H1 (cell line): ENCODE data around the gene EZH2. TPM values are rescaled to one million over a fixed set of nuclear protein-coding genes. Genes with fewer than 3 reads are reported as not detected.

Source experiments
- CTCF ChIA-PET: fragments of 300-600 bp; sonication (Branson Sonifier 250); formaldehyde crosslinking; loops from one replicate; lab custom pipeline; 2021; ENCODE audit not compliant: partially characterized antibody; lab: Charles Lee
- POLR2A ChIA-PET: fragments of 300-600 bp; sonication (Branson Sonifier 250); formaldehyde crosslinking; loops from one replicate; lab custom pipeline; 2021; ENCODE audit warnings: inconsistent platforms; ENCODE audit not compliant: partially characterized antibody; lab: Charles Lee
- DNase-seq, 2 experiments: peaks; one replicate each; pipeline versions ENCODE4 v3.0.0 to v3.0.0-alpha.2; 2010 to 2022; ENCODE audit warnings: low spot score in 2 of 2, low read depth in 1 of 2, mixed read lengths in 1 of 2
- FAIRE-seq: peaks from 2 replicates; lab custom pipeline; 2011; peaks lifted over from hg19 to GRCh38; lab: Jason Lieb, UNC
- H2AFZ ChIP-seq: 2 replicates; pipeline ENCODE4 v1.8.1; 2012; ENCODE audit warnings: low read length, inconsistent platforms
- H2AK5ac ChIP-seq: 2 replicates; pipeline ENCODE4 v1.6.1; 2013; ENCODE audit warnings: low read depth, low read length
- H2BK120ac ChIP-seq: replicated peaks from 2 replicates; pipeline ENCODE3; 2013; ENCODE audit warnings: low read depth, low read length, inconsistent platforms
- H2BK12ac ChIP-seq: 2 replicates; pipeline ENCODE4 v1.6.1; 2013; ENCODE audit warnings: low read depth, low read length
- H2BK15ac ChIP-seq: 2 replicates; pipeline ENCODE4 v1.6.1; 2013; ENCODE audit warnings: low read length
- H2BK20ac ChIP-seq: 2 replicates; pipeline ENCODE4 v1.6.1; 2013; ENCODE audit warnings: low read length
- H2BK5ac ChIP-seq: 2 replicates; pipeline ENCODE4 v1.6.1; 2013; ENCODE audit warnings: low read depth, low read length
- H3K14ac ChIP-seq: 2 replicates; pipeline ENCODE4 v1.6.1; 2013; ENCODE audit warnings: inconsistent platforms; ENCODE audit not compliant: insufficient read length
- H3K18ac ChIP-seq: 2 replicates; pipeline ENCODE4 v1.6.1; 2013; ENCODE audit warnings: low read length; ENCODE audit errors: extremely low read depth
- H3K23ac ChIP-seq: 2 replicates; pipeline ENCODE4 v1.6.1; 2013; ENCODE audit warnings: inconsistent platforms; ENCODE audit not compliant: insufficient read length
- H3K23me2 ChIP-seq: 2 replicates; pipeline ENCODE4 v1.6.1; 2013; ENCODE audit warnings: low read depth, low read length
- H3K27ac ChIP-seq: 2 replicates; pipeline ENCODE4 v1.6.1; 2011; ENCODE audit warnings: low read depth, low read length, inconsistent platforms
- H3K27me3 ChIP-seq, 4 experiments: replicated peaks in 1 of 4; 1 replicate in 1 of 4; 2 replicates in 3 of 4; pipeline versions ENCODE4 v1.6.1 to v1.8.1; 2011 to 2013; ENCODE audit warnings: low read length in 3 of 4, mild to moderate bottlenecking in 3 of 4, inconsistent platforms in 2 of 4, mixed read lengths in 2 of 4, moderate library complexity in 1 of 4; ENCODE audit not compliant: control insufficient read depth in 3 of 4, insufficient read depth in 3 of 4; ENCODE audit errors: extremely low read depth in 1 of 4
- H3K36me3 ChIP-seq, 4 experiments: 2 replicates each; pipeline versions ENCODE4 v1.6.1 to v1.8.1; 2011 to 2013; ENCODE audit warnings: mild to moderate bottlenecking in 4 of 4, low read length in 3 of 4, moderate library complexity in 2 of 4, control low read depth in 1 of 4, inconsistent platforms in 1 of 4; ENCODE audit not compliant: insufficient read depth in 4 of 4, control insufficient read depth in 2 of 4
- H3K4ac ChIP-seq: replicated peaks from 2 replicates; pipeline ENCODE3; 2013; ENCODE audit warnings: low read length, low read depth, mixed read lengths, inconsistent platforms; ENCODE audit not compliant: insufficient read length
- H3K4me1 ChIP-seq, 4 experiments: replicated peaks in 1 of 4; 1 replicate in 1 of 4; 2 replicates in 3 of 4; pipeline versions ENCODE4 v1.6.1 to v1.8.1; 2011 to 2013; ENCODE audit warnings: low read length in 3 of 4, inconsistent platforms in 2 of 4, mixed read lengths in 1 of 4; ENCODE audit not compliant: insufficient read depth in 4 of 4, control insufficient read depth in 3 of 4
- H3K4me2 ChIP-seq, 2 experiments: 2 replicates each; pipeline versions ENCODE4 v1.6.1 to v1.8.1; 2011 to 2013; ENCODE audit warnings: low read depth in 2 of 2, low read length in 2 of 2, control low read depth in 1 of 2, inconsistent platforms in 1 of 2, mild to moderate bottlenecking in 1 of 2; ENCODE audit not compliant: insufficient read depth in 1 of 2
- H3K4me3 ChIP-seq, 4 experiments: fragments of 200-600, 300-600 bp in 1 of 4; sonication (generic), shearing (Covaris generic), sonication (Bioruptor Twin) in 1 of 4; 2 replicates each; pipeline versions ENCODE4 v1.5.1 to v1.8.1; 2011 to 2016; ENCODE audit warnings: low read length in 4 of 4, low read depth in 3 of 4, control low read depth in 2 of 4, inconsistent platforms in 2 of 4, mild to moderate bottlenecking in 2 of 4, mixed read lengths in 1 of 4, moderate library complexity in 1 of 4; ENCODE audit not compliant: insufficient read depth in 2 of 4; ENCODE audit errors: extremely low read depth in 1 of 4
- H3K56ac ChIP-seq: replicated peaks from 2 replicates; pipeline ENCODE3; 2013; ENCODE audit warnings: low read depth, mild to moderate bottlenecking, mixed read lengths, low read length, inconsistent platforms; ENCODE audit not compliant: insufficient read length
- H3K79me1 ChIP-seq: 2 replicates; pipeline ENCODE4 v1.6.1; 2013; ENCODE audit warnings: low read depth, low read length, control low read depth
- H3K79me2 ChIP-seq, 2 experiments: 2 replicates each; pipeline versions ENCODE4 v1.6.1 to v1.8.1; 2012 to 2013; ENCODE audit warnings: low read length in 2 of 2, mild to moderate bottlenecking in 2 of 2, inconsistent platforms in 1 of 2; ENCODE audit not compliant: insufficient read depth in 2 of 2, control insufficient read depth in 1 of 2
- H3K9ac ChIP-seq, 4 experiments: replicated peaks in 1 of 4; 1 replicate in 1 of 4; 2 replicates in 3 of 4; pipeline versions ENCODE4 v1.6.1 to v1.8.1; 2011 to 2013; ENCODE audit warnings: low read depth in 3 of 4, low read length in 3 of 4, control low read depth in 2 of 4, mild to moderate bottlenecking in 2 of 4, moderate library complexity in 2 of 4, inconsistent platforms in 1 of 4; ENCODE audit errors: extremely low read depth in 1 of 4
- H3K9me3 ChIP-seq, 2 experiments: 2 replicates each; pipeline versions ENCODE4 v1.6.1 to v1.8.1; 2012 to 2013; ENCODE audit warnings: mild to moderate bottlenecking in 2 of 2, moderate library complexity in 2 of 2, control low read depth in 1 of 2, inconsistent platforms in 1 of 2, low read depth in 1 of 2, low read length in 1 of 2, mixed read lengths in 1 of 2; ENCODE audit not compliant: insufficient read depth in 2 of 2
- H4K20me1 ChIP-seq, 2 experiments: replicated peaks in 1 of 2; 2 replicates each; pipeline versions ENCODE3 to v1.8.1; 2011 to 2013; ENCODE audit warnings: inconsistent platforms in 2 of 2, low read length in 2 of 2, mild to moderate bottlenecking in 1 of 2; ENCODE audit not compliant: insufficient read depth in 2 of 2, control insufficient read depth in 1 of 2
- H4K5ac ChIP-seq: 2 replicates; pipeline ENCODE4 v1.6.1; 2013; ENCODE audit warnings: low read length, low read depth, mixed read lengths, inconsistent platforms; ENCODE audit not compliant: insufficient read length
- H4K8ac ChIP-seq: 2 replicates; pipeline ENCODE4 v1.8.0; 2013; ENCODE audit warnings: mild to moderate bottlenecking, moderate library complexity, low read length, inconsistent platforms; ENCODE audit not compliant: insufficient read depth; ENCODE audit errors: extremely low read depth
- H4K91ac ChIP-seq: replicated peaks from 2 replicates; pipeline ENCODE3; 2013; ENCODE audit warnings: low read length, mixed read lengths, inconsistent platforms; ENCODE audit not compliant: insufficient read length
- NRF1 ChIP-seq: IDR thresholded peaks from 2 replicates; pipeline ENCODE4 v1.6.1; 2011; ENCODE audit warnings: mild to moderate bottlenecking, low read depth, low read length, improper control_type of control experiment
- SIRT6 ChIP-seq: IDR thresholded peaks from one replicate; pipeline ENCODE4 v1.7.1; 2012; ENCODE audit warnings: low read length, inconsistent platforms
- WGBS, 2 experiments: shearing (Covaris generic) in 1 of 2; methylation state at CpG; one replicate each; pipeline versions ENCODE4 v1.1.6 to v1.1.7; 2013 to 2015; ENCODE audit warnings: low lambda C conversion rate in 2 of 2, mixed read lengths in 2 of 2, inconsistent platforms in 1 of 2, low coverage in 1 of 2, missing lambda C conversion rate in 1 of 2; ENCODE audit not compliant: insufficient replicate concordance in 2 of 2, insufficient coverage in 1 of 2, insufficient read length in 1 of 2; ENCODE audit errors: extremely low coverage in 1 of 2, missing lambda C conversion rate in 1 of 2; 5-methylcytosine and 5-hydroxymethylcytosine counted together
- polyA plus RNA-seq, 7 experiments: library from polyadenylated mRNA; depleted of rRNA in 3 of 7; stranded (reverse) in 5 of 7; unstranded in 2 of 7; fragments of >200 nt in 5 of 7; fragments of 200-250 nt in 2 of 7; gene quantifications; 1 replicate in 5 of 7; 2 replicates in 1 of 7; 4 replicates in 1 of 7; pipeline versions ENCODE4 v1.2.1 to v1.2.3, GENCODE V29; 2011 to 2013; ENCODE audit warnings: missing spikeins in 2 of 7, mixed read lengths in 2 of 7
- total RNA-seq: library from RNA; stranded (reverse); fragmentation: NEBNext Ultra II Directional; extraction: Animal tissue kit (Norgen Biotek cat#: 25700); gene quantifications from 2 replicates; pipeline ENCODE4 v1.2.1, GENCODE V29; 2021

EZH2 gene
- total and polyA plus RNA-seq, 2 of the 8 experiments (the other 6 are each of a cell fraction or from before 2014, with no cell fraction given), result 28.9 to 49.0 TPM

GRCh38 chr7:148921806-148922205 is 37.7 kb upstream of the EZH2 start:
- Histone ChIP-seq H3K23ac (no peak overlapping the region), H2AK5ac (no peak overlapping the region), H3K14ac (no peak overlapping the region), H2BK12ac (no peak overlapping the region), H3K36me3 (no peaks in the 10 kb centered on the region), H3K27me3 (no peaks in the 10 kb centered on the region), H3K9ac (no peak overlapping the region), H3K4me2 (no peak overlapping the region), H4K8ac (no peak overlapping the region), H3K9me3 (no peaks in the 10 kb centered on the region), H4K91ac (no peak overlapping the region), H3K23me2 (peaks cover 2% of the 10 kb centered on the region; the same call in 1 of the 2 replicates), H3K79me2 (no peaks in the 10 kb centered on the region), H2BK20ac (no peak overlapping the region), H2AFZ (no peak overlapping the region), H3K4me1 (peaks cover 0 to 2% (median 0%) of the 10 kb centered on the region in 4 experiments; a peak in 1 of 7 replicates), H2BK120ac (no peak overlapping the region), H3K4me3 (no peak overlapping the region), H4K5ac (no peak overlapping the region), H3K56ac (no peak overlapping the region), H2BK5ac (no peak overlapping the region), H2BK15ac (no peak overlapping the region), H3K18ac (no peak overlapping the region), H3K4ac (no peak overlapping the region), H3K27ac (no peak overlapping the region), H4K20me1 (peaks cover 0 to 1% of the 10 kb centered on the region in 2 experiments), H3K79me1 (no peaks in the 10 kb centered on the region)
- no peak for TF ChIP-seq SIRT6
- no peak for TF ChIP-seq NRF1
- no peak for DNase-seq
- CTCF ChIA-PET, result interaction anchor here (0.8 to 2.1 kb wide), 3 partner anchors 11 to 66 kb away, joined by 3 to 4 read pairs (median 3); no protein-coding TSS in a partner anchor
- WGBS, 2 experiments, result 96% methylated on average over 6 of the region's 6 CpGs; no CpG with 5 or more reads in 1 of the 2 experiments
- POLR2A ChIA-PET, result no interaction called here
- no peak for FAIRE-seq
